Thyroid gland (tissue), 4 donors: ENCODE data around the gene SV2B.

Source experiments
- CTCF ChIP-seq, 6 experiments: fragments of 200-600 bp in 3 of 6; fragments of 450-650 bp in 3 of 6; sonication (generic) in 3 of 6; IDR thresholded peaks; one replicate each; pipeline ENCODE4 v1.5.1; 2016 to 2019; ENCODE audit warnings: antibody characterized with exemption in 6 of 6, mild to moderate bottlenecking in 2 of 6, inconsistent platforms in 1 of 6, moderate library complexity in 1 of 6
- POLR2A ChIP-seq, 2 donors: fragments of 450-650 bp; IDR thresholded peaks; one replicate each; pipeline ENCODE4 v1.6.1; 2017; ENCODE audit warnings: antibody characterized with exemption in 2 of 2, mild to moderate bottlenecking in 2 of 2, moderate library complexity in 1 of 2

- TF ChIP-seq CTCF (IDR thresholded peaks at IDR 0.05): no peak
- TF ChIP-seq POLR2A (IDR thresholded peaks at IDR 0.05): no peak
These were observed 31.1 kb upstream of the SV2B start for GRCh38 chr15:91068966-91069365.
